Stimulated activated effector memory CD8-positive, alpha-beta T cell treated with anti-CD3 and anti-CD28 coated beads, Interleukin-12 subunit alpha, Interleukin-12 subunit beta, amount 100 ng/mL, for 72 hours (primary cell): ENCODE measurements around the gene CDC42EP4.
"Not testable (repeated sequence)": the region's sequence is repeated elsewhere in the genome, so short reads cannot be mapped to it uniquely, and the experiment has no call there.

Source experiments
- ATAC-seq: fragments of 150-1000 bp; cut with Tn5 transposase; 2 replicates; pipeline ENCODE4 v1.10.0; 2021
- DNase-seq, 2 donors: peaks; one replicate each; pipeline ENCODE4 v3.0.0; 2021 to 2022; ENCODE audit warnings: low spot score in 2 of 2
- H3K27ac Mint-ChIP-seq: one replicate; pipeline ENCODE4 v1.8.0; 2022; ENCODE audit warnings: mild to moderate bottlenecking, mixed read lengths
- H3K36me3 Mint-ChIP-seq: one replicate; pipeline ENCODE4 v1.8.0; 2022; ENCODE audit warnings: mild to moderate bottlenecking, mixed read lengths
- H3K4me1 Mint-ChIP-seq: one replicate; pipeline ENCODE4 v1.8.0; 2022; ENCODE audit warnings: mixed read lengths
- H3K4me3 Mint-ChIP-seq: one replicate; pipeline ENCODE4 v1.8.0; 2022; ENCODE audit warnings: mild to moderate bottlenecking, mixed read lengths
- H3K9me3 Mint-ChIP-seq: one replicate; pipeline ENCODE4 v1.8.0; 2022; ENCODE audit warnings: mixed read lengths

The CDC42EP4 gene

DNA sequence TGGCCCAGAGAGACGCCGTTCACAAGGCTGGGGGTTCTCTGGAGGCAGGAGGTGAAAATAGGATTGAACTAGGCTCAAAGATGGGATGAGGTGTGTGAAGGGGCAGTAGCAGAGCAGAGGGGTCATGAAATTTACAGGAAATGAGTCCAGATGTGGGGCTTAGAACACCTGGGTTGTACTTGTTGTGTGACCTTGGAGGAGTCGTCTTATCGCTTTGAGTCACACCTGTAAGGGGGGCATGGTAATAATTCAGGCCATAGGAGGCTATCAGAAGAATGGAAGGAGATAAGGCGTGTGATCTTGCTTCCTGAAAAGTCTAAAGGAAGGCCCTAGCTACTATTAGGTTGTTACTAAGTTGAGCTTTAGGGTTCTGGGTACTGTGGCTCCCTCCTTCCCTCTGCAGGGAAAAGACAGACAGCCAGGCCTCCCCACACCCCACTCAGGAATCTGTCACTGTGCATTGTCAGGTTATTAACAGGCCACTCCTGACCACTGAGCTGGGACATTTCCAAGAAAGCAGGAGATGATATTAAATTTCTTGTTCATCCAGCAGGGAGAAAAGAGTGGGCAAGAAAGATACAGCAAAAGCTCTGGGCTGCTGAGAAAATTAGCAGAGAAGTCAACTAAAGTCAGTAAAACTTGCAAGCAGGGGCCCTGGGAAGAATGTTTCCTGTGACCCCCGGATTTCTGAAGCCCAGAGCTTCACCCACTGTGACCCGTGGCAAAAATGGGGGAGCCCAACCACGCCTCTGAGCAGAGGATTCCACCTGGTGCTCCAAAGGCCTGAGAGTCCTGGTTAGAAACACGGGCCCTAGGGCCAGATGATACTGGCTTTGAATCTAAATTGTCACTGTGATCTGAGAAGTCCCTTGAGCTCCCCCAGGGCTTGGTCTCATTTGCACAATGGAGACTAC, 6.0 kb upstream of the CDC42EP4 start:
- ATAC-seq (no peak), DNase-seq (no peak)
- no peaks in the 10 kb centered on the region for H3K9me3 Mint-ChIP-seq
- no peak overlapping the region for H3K27ac Mint-ChIP-seq
- no peak overlapping the region for H3K4me3 Mint-ChIP-seq
- H3K36me3 Mint-ChIP-seq = no peaks in the 10 kb centered on the region
- H3K4me1 Mint-ChIP-seq = no peaks in the 10 kb centered on the region

DNA sequence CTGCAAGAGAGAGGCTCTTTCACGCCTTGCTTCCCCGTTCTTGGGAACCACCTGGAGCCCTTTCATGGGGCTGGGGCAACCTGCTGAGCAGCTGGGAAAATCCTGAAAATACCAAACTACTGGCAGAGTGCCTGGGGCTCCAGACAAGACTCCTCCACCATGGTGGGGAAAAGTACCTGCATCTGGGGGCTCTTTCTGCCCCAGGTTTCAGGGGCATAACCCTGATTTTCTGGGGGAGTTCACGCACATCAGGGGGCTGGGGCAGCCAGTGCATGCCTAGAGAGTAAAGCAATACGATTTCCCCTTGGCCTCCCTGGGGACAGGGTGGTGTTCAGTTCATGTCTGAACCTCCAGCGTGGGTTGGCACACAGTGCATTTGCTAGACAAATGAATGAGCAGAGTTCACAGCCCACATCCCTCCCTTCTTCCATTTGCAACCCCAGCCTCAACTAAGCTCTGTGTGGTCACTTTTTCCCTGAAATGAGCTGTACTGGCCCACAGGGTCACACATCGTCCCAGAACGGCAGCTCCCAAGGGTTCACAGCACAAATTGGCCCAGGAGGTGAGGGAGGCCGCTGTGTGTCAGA, 5.2 kb upstream of the CDC42EP4 start:
- H3K9me3 Mint-ChIP-seq = no peaks in the 10 kb centered on the region
- H3K36me3 Mint-ChIP-seq = no peaks in the 10 kb centered on the region
- ATAC-seq (no peak), DNase-seq (no peak)
- H3K4me3 Mint-ChIP-seq = no peak overlapping the region
- H3K4me1 Mint-ChIP-seq = no peaks in the 10 kb centered on the region
- H3K27ac Mint-ChIP-seq = no peak overlapping the region

DNA sequence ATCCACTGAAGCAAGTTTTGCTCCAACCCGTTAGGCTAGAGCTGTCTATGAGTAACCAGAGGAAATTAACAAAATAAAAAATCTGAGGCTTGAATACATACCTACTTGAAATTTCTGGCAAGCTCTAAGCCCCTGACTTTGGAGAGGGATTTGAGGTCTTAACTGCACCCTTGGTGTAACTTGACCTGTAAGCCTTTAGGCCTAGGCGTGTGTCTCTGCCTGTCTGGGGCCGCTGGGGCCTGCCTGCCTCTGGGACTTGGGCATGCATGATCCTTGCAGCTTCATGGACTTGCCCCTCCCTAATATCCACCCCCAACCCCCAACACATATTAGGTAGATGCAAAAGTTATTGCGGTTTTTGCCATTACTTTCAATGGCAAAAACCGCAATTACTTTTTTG, 3.7 kb upstream of the CDC42EP4 start:
- Mint-ChIP-seq H3K27ac (no peak overlapping the region), H3K9me3 (no peaks in the 10 kb centered on the region), H3K4me3 (no peak overlapping the region), H3K4me1 (peaks cover under 1% of the 10 kb centered on the region), H3K36me3 (no peaks in the 10 kb centered on the region)
- ATAC-seq (no peak), DNase-seq (no peak)

DNA sequence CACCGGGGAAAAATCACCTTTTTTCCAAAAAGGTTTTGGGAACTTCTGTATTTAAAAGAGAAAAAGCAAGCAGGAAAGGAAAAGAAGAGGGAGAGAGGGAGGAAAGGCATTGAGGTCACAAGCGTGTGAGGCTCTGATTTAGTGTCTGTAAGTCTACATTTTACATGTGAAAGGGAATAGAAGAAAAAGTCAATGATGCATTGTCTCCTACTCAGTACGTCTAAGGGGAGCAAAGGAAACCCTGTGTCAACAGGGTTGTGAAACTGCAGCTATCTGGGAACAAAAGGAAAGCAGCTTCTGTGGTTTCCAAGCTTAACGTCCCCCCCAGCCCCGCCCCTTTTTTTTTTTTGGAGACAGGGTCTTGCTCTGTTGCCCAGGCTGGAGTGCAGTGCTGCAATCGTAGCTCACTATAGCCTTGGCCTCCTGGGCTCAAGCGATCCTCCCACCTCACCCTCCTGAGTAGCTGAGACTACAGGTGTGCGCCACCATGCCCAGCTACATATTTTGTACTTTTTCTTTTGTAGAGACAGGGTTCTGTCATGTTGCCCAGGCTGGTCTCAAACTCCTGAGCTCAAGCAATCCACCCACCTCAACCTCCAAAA, 1.8 kb upstream of the CDC42EP4 start:
- H3K36me3 Mint-ChIP-seq = no peaks in the 10 kb centered on the region
- no peaks in the 10 kb centered on the region for H3K9me3 Mint-ChIP-seq
- H3K27ac Mint-ChIP-seq = no peak overlapping the region
- no peak overlapping the region for H3K4me3 Mint-ChIP-seq
- DNase-seq (no peak), ATAC-seq (no peak)
- H3K4me1 Mint-ChIP-seq = peaks cover 13% of the 10 kb centered on the region

DNA sequence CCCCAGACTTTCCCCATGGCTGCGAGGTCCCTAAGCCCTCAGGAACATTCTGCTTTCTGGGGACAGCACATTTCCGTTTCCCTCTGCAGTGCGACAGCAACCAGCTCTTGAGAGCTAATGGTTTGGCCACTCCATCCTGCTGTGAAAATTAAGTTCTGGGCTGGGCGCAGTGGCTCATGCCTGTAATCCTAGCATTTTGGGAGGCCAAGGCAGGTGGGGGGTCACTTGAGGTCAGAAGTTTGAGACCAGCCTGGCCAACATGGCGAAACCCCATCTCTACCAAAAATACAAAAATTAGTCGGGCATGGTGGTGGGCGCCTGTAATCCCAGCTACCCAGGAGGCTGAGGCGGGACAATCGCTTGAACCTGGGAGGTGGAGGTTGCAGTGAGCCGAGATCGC, 1.1 kb upstream of the CDC42EP4 start:
- Mint-ChIP-seq H3K4me1 (peaks cover 13% of the 10 kb centered on the region), H3K4me3 (peak overlapping the region; percentile 79)
- not testable (repeated sequence) for ATAC-seq, H3K27ac Mint-ChIP-seq, H3K9me3 Mint-ChIP-seq, H3K36me3 Mint-ChIP-seq, DNase-seq

DNA sequence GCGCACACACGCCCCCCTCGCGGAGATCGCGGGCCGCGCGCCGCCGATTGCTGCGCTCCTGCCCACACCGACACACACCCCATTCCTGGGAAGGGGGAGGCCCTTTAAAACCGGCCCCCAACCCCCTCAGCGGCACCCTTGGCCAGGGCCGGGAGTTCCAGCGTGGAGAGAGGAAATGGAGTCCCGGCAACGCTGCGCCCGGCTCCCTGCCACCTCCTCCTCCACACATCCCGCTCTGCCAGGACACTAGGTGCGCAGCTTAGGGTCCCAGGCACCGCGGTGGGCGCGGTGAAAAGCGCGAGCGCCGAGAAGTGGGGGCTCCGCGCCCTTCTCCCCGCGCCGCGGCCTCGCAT, 397 bp downstream of the CDC42EP4 start:
- DNase-seq = peak; percentile 12 to 71
- Mint-ChIP-seq H3K36me3 (no peaks in the 10 kb centered on the region), H3K4me1 (peaks cover 13% of the 10 kb centered on the region), H3K4me3 (peak overlapping the region; percentile 79), H3K9me3 (no peaks in the 10 kb centered on the region), H3K27ac (no peak overlapping the region)
- peak; percentile 14 for ATAC-seq

DNA sequence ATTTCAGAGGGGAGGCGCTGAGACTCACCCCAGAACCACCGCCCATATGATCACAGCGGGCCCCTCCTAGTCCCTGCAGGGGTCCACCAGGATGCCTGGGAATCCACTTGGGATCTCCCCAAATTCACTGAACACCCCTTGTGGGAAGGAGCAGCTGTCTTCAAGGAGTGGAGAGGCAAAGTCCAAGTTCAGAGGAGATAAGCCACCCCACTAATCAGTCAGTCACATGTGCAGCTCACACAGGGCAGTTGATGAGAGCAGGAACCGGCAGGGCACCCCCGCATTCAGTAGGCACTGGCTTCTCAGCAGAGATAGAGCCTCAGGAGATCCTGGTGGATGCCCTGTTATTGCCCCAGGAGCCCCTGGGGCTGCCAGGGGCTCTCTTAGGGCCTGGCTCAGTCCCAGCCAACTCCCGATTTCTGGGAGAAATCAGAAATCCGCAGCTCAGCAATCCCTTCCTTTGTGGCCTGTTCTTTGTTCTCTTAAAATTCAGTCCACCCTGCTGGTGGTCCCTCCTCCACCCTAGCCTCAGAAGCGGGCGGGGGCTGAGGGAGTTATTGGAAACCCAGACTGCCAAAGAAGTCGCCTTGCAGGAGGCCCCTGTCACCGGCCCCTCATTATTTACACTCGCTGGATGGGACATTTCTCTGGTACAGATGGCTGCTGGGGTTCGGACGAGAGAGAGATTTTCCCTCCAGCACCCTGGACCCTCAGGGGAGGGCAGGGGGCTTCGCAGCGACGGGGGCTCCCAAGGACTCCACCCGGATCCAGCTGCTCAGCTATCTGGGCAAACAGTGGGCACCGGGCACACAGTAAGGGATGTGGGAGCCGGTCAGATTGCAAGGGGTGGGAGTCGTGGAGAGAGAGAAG, 1.8 kb downstream of the CDC42EP4 start:
- no peak overlapping the region for H3K27ac Mint-ChIP-seq
- H3K4me1 Mint-ChIP-seq = peaks cover 14% of the 10 kb centered on the region
- no peaks in the 10 kb centered on the region for H3K36me3 Mint-ChIP-seq
- H3K9me3 Mint-ChIP-seq = no peaks in the 10 kb centered on the region
- DNase-seq (no peak), ATAC-seq (no peak)
- peak overlapping the region; percentile 79 for H3K4me3 Mint-ChIP-seq

DNA sequence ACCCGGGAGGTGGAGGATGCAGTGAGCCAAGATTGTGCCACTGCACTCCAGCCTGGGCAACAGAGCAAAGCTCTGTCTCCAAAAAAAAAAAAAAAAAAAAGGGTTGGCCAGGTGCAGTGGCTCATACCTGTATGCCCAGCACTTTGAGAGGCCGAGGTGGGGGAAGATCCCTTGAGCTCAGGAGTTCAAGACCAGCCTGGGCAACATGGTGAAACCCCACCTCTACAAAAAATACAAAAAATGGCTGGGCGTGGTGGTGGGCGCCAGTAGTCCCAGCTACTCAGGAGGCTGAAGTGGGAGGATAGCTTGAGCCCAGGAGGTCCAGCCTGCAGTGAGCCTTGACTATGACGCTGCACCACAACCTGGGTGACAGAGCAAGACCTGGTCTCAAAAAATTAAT, 2.8 kb downstream of the CDC42EP4 start:
- peaks cover 18% of the 10 kb centered on the region for H3K4me1 Mint-ChIP-seq
- not testable (repeated sequence) for H3K27ac Mint-ChIP-seq, DNase-seq, ATAC-seq, H3K36me3 Mint-ChIP-seq, H3K9me3 Mint-ChIP-seq
- peak overlapping the region; percentile 79 for H3K4me3 Mint-ChIP-seq

DNA sequence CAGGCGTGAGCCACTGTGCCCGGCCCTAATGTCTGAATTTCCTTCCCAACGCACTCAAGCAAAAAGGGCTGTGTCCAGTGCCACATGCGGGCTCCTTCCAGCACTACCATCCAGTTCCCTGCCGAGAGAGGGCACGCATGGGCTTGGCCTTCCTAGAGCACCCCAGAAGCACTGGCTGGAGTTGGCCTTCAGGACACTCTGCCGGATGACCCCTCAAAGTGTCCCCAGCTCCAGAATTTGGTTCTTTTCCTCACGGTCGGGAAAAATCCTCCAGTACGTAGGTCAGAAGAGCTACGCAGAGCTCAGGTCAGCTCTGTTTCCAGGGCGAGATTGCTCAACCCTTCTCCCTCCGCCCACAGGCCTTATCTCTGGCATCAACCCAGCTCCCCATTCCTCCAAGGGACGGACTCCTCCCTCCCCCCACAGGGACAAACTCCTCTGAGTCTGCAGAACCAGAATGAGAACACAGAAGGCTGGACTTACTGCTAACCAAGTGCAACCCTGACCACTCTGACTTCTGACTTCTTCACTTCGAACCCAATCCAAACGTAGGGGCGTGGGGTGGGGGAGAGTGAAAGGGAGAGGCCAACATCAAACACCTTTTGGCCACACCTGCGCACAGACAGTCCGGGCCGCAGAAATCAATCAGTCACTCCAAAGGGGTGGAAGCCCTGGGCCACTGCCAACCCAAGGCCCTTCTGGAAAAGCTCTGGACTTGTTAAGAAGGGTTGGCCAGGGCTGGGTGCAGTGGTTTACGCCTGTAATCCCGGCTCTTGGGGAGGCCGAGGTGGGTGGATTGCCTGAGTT, 3.6 kb downstream of the CDC42EP4 start:
- Mint-ChIP-seq H3K36me3 (no peaks in the 10 kb centered on the region), H3K9me3 (no peaks in the 10 kb centered on the region), H3K27ac (no peak overlapping the region), H3K4me3 (no peak overlapping the region), H3K4me1 (peaks cover 18% of the 10 kb centered on the region)
- DNase-seq (no peak), ATAC-seq (no peak)

DNA sequence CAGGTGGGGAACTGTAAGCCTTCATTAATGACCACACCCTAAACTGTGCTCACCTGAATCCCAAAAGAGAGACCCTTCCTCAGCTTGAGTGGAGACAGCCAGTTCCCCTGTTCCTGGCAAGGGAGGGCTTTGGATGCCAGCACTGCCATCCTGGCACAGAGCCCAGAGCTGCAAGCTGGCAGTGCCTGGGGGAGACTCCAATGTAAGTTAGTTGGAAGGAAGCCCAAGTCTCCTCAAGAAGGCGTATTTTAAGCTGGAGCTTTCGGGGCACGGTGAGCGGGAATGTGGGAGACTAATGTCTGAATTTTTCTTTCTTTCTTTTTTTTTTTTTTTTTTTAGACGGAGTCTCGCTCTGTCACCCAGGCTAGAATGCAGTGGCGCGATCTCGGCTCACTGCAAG, 4.7 kb downstream of the CDC42EP4 start:
- Mint-ChIP-seq H3K4me3 (no peak overlapping the region), H3K4me1 (peaks cover 18% of the 10 kb centered on the region), H3K27ac (no peak overlapping the region), H3K9me3 (no peaks in the 10 kb centered on the region), H3K36me3 (no peaks in the 10 kb centered on the region)
- DNase-seq = no peak
- no peak for ATAC-seq

DNA sequence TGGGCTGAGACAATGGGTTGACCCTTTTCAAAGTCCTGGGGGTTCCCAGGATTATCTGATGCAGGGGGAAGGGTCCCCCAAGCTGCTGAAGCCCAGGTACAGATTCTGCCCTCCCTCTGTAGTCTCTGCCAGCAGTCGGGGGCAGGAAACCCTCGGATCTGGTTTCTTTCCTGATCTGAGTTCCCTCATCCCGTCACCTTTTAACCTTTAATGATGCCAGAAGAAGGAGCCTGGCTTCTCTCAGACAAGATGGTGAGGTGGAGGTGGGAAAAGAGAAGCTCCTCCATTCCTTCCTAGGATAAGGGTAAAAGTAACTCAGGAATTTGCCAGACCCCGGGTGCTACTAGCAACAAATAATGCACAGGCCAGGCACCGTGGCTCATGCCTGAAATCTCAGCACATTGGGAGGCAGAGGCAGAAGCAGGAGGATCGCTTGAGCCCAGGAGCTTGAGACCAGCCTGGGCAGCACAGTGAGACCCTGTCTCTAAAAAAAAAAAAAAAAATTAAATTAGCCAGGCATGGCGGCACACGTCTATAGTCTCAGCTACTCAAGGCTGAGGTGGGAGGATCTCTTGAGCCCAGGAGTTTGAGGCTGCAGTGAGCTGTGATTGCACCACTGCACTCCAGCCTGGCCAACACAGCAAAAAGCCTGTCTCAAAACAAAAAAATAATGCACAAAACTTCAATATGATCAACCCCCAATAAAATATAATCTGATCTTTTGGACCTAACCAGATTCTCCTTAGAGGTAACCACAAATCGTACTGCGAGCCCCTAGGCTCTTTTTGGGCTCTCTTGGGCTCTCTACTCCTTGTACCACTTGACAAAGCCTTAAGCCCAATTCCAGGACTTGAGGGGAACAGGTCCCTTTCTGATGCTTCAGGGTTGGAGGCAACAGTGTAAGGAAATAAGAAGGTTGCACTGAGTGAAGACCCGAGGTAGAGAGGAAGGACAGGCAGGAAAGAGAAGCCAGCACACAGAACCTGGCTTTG, 5.7 kb downstream of the CDC42EP4 start:
- DNase-seq = no peak
- H3K4me3 Mint-ChIP-seq = no peak overlapping the region
- H3K36me3 Mint-ChIP-seq = no peaks in the 10 kb centered on the region
- peaks cover 18% of the 10 kb centered on the region for H3K4me1 Mint-ChIP-seq
- no peaks in the 10 kb centered on the region for H3K9me3 Mint-ChIP-seq
- no peak for ATAC-seq
- no peak overlapping the region for H3K27ac Mint-ChIP-seq

DNA sequence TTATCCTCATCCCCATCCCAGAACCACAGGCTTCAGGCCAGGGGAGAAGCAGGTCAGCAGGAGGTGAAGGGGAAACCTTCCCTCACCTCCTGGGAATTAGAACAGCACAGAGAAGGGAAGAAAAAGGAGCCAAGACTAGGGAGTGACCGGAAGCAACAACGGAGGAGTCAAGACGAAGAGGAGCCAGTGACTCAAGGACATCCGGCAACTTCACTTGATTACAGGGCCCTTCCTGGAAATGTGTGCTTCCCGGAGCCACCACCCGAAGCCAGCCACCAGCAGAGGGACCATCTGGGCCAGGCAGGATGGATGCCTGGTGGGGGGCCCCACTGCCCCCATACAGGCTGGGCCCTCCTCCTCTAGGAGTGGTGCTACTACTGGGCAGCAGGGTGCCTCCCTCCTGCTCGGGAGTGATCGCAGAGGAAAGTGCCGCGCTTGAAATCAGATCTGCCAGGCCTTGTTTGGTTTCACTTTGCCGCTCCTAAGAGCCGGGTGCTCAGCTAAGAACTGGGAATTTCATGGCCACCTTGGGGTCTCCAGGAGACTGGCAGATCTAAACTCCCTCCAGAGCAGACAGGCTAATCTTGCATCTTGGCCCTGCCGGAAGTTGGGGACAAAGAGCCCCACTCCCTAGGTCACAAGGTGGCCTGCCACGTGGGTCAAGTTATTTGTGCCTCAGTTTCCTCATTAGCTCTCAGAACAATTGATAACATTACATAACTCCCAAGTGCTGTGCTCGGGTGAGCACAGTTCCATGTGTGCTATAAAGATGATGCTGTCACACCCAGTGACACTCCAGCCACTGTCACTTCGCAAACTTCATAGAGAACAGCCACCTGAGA, 6.6 kb downstream of the CDC42EP4 start:
- H3K9me3 Mint-ChIP-seq = no peaks in the 10 kb centered on the region
- DNase-seq (no peak), ATAC-seq (peak; percentile 43)
- H3K27ac Mint-ChIP-seq = no peak overlapping the region
- no peaks in the 10 kb centered on the region for H3K36me3 Mint-ChIP-seq
- H3K4me1 Mint-ChIP-seq = peaks cover 15% of the 10 kb centered on the region
- peak overlapping the region; percentile 13 for H3K4me3 Mint-ChIP-seq

DNA sequence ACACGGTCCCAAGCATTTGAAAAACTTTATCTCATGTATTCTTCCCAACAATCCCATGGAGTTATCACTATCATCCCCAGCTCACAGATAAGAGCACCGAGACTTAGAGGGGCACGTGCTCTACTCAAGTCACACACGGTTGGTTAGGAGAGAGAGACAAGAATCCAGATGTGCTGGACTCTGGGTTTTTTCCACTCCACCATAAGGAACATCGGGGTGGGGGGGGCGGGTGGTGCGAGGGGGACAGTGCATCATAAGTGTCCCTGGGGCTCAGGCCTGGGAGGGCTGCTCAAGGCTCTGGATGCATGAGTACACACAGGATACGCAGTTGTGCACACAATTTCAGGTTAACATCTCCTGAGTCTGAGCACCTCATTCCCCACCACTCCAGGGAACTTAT, 7.4 kb downstream of the CDC42EP4 start:
- no peak for ATAC-seq
- no peak overlapping the region for H3K27ac Mint-ChIP-seq
- no peak for DNase-seq
- no peaks in the 10 kb centered on the region for H3K36me3 Mint-ChIP-seq
- peaks cover 9% of the 10 kb centered on the region for H3K4me1 Mint-ChIP-seq
- no peak overlapping the region for H3K4me3 Mint-ChIP-seq
- H3K9me3 Mint-ChIP-seq = no peaks in the 10 kb centered on the region
